Upper lobe of right lung (tissue), 1 donor: Measurements from ENCODE around the gene TMEM127. TPM values are rescaled to one million over a fixed set of nuclear protein-coding genes. Genes with fewer than 3 reads are reported as not detected.

Experiments used
- ATAC-seq: fragments of 200-7000 bp; cut with Tn5 transposase; one replicate; pipeline ENCODE4 v1.9.1; 2020; ENCODE audit warnings: mild to moderate bottlenecking, moderate library complexity
- DNase-seq: peaks from one replicate; pipeline ENCODE4 v3.0.0-alpha.2; 2020
- H3K27ac ChIP-seq: fragments of 200-600 bp; one replicate; pipeline ENCODE4 v1.8.0; 2022
- H3K27me3 ChIP-seq: fragments of 200-600 bp; one replicate; pipeline ENCODE4 v1.8.0; 2022; ENCODE audit warnings: mild to moderate bottlenecking
- H3K36me3 ChIP-seq: fragments of 200-600 bp; one replicate; pipeline ENCODE4 v1.8.0; 2022
- H3K4me1 ChIP-seq: fragments of 200-600 bp; one replicate; pipeline ENCODE4 v1.8.0; 2022
- H3K4me3 ChIP-seq: fragments of 200-600 bp; one replicate; pipeline ENCODE4 v1.8.0; 2022; ENCODE audit warnings: mild to moderate bottlenecking
- H3K9me3 ChIP-seq: fragments of 200-600 bp; one replicate; pipeline ENCODE4 v1.8.0; 2022
- CTCF ChIP-seq: fragments of 200-600 bp; IDR thresholded peaks from one replicate; pipeline ENCODE4 v1.8.0; 2022; ENCODE audit warnings: antibody characterized with exemption
- intact Hi-C: fragments of 100-400 bp; cut with DNase I; formaldehyde crosslinking; loops from one replicate; pipeline ENCODE4 v1.11.0; 2022
- total RNA-seq: library from RNA; stranded (reverse); fragmentation: NEBNext Ultra II Directional; extraction: Animal tissue kit (Norgen Biotek cat#: 25700); gene quantifications from one replicate; pipeline ENCODE4 v1.2.1, GENCODE V29; 2021
- donor health status: DM: no; HTN: yes; CAD: no; lungs with severe emphysema.

TMEM127 gene
- total RNA-seq, 1 donor from 2014 or later, result 67.3 TPM

GRCh38 chr2:96209729-96210085 is 56.1 kb downstream of the TMEM127 start:
- H3K4me1 ChIP-seq, result peaks cover 39% of the 10 kb centered on the region
- H3K9me3 ChIP-seq, result no peaks in the 10 kb centered on the region
- intact Hi-C loops, result no loop called here
- TF ChIP-seq CTCF, result no peak
- ATAC-seq, result no peak
- peak overlapping the region; percentile 96 for H3K27ac ChIP-seq
- no peak for DNase-seq
- no peaks in the 10 kb centered on the region for H3K36me3 ChIP-seq
- H3K27me3 ChIP-seq, result no peaks in the 10 kb centered on the region
- peak overlapping the region; percentile 84 for H3K4me3 ChIP-seq

- no peaks in the 10 kb centered on the region for H3K27me3 ChIP-seq
- ATAC-seq (no peak), DNase-seq (no peak)
- H3K36me3 ChIP-seq, result no peaks in the 10 kb centered on the region
- peaks cover 44% of the 10 kb centered on the region for H3K4me1 ChIP-seq
- H3K9me3 ChIP-seq, result no peaks in the 10 kb centered on the region
- intact Hi-C loops, result no loop called here
- peak overlapping the region; percentile 84 for H3K4me3 ChIP-seq
- TF ChIP-seq CTCF, result no peak
- H3K27ac ChIP-seq, result peak overlapping the region; percentile 96
These were observed 56.6 kb downstream of the TMEM127 start for GRCh38 chr2:96209011-96209728.

- H3K4me3 ChIP-seq, result peak within 1 kb of the TSS; percentile 84
- peak; percentile 97 for ATAC-seq
- no peaks in the 10 kb centered on the region for H3K36me3 ChIP-seq
- peak; percentile 24 for TF ChIP-seq CTCF
- H3K27ac ChIP-seq, result peak within 1 kb of the TSS; percentile 96
- H3K27me3 ChIP-seq, result no peaks in the 10 kb centered on the region
- intact Hi-C loops, result no loop called here
- peak; percentile 100 for DNase-seq
- peaks cover 52% of the 10 kb centered on the region for H3K4me1 ChIP-seq
- no peaks in the 10 kb centered on the region for H3K9me3 ChIP-seq
These were observed 57.4 kb downstream of the TMEM127 start, which contains the start of gene STARD7 for GRCh38 chr2:96208143-96209010. STARD7 (minus strand) TSS chr2:96208827; CDS start chr2:96208434, 393 bp downstream.

GRCh38 chr2:96207774-96208142 is 58.0 kb downstream of the TMEM127 start:
- intact Hi-C loops, result no loop called here

More at GRCh38 chr2:96207774-96208142, 58.0 kb downstream of the TMEM127 start:
- H3K27me3 ChIP-seq, result no peaks in the 10 kb centered on the region
- ATAC-seq (no peak), DNase-seq (no peak)
- H3K4me1 ChIP-seq, result peaks cover 58% of the 10 kb centered on the region
- H3K27ac ChIP-seq, result peak overlapping the region; percentile 96
- no peak for TF ChIP-seq CTCF
- no peaks in the 10 kb centered on the region for H3K9me3 ChIP-seq
- no peaks in the 10 kb centered on the region for H3K36me3 ChIP-seq
- H3K4me3 ChIP-seq, result peak overlapping the region; percentile 84
